Activated T-cell treated with anti-CD3 and anti-CD28 coated beads, Interleukin-2, amount 50 U/mL, for 72 hours (primary cell): Measurements from ENCODE around the gene NME4. TPM values are rescaled to one million over a fixed set of nuclear protein-coding genes. Genes with fewer than 3 reads are reported as not detected.
"Not testable (repeated sequence)": the region's sequence is repeated elsewhere in the genome, so short reads cannot be mapped to it uniquely, and the experiment has no call there.

Experiments used
- ATAC-seq, 2 donors: fragments of 150-1000 bp; cut with Tn5 transposase; replicated peaks in 1 of 2; 2 replicates each; pipeline ENCODE4 v1.10.0; 2021; ENCODE audit warnings: moderate library complexity in 2 of 2, mild to moderate bottlenecking in 1 of 2
- DNase-seq, 2 donors: peaks; one replicate each; pipeline ENCODE4 v3.0.0; 2021 to 2022; ENCODE audit warnings: mixed read lengths in 1 of 2
- H3K27ac Mint-ChIP-seq: one replicate; pipeline ENCODE4 v1.8.0; 2022; ENCODE audit warnings: mild to moderate bottlenecking, moderate library complexity, mixed read lengths
- H3K27me3 Mint-ChIP-seq: one replicate; pipeline ENCODE4 v1.8.0; 2022; ENCODE audit warnings: low read depth, mixed read lengths
- H3K36me3 Mint-ChIP-seq, 2 donors: one replicate each; pipeline ENCODE4 v1.8.0; 2022; ENCODE audit warnings: mixed read lengths in 2 of 2, mild to moderate bottlenecking in 1 of 2; ENCODE audit not compliant: insufficient read depth in 2 of 2
- H3K4me1 Mint-ChIP-seq: one replicate; pipeline ENCODE4 v1.8.0; 2022; ENCODE audit warnings: low read depth, mixed read lengths
- H3K4me3 Mint-ChIP-seq, 2 donors: one replicate each; pipeline ENCODE4 v1.8.0; 2022; ENCODE audit warnings: mild to moderate bottlenecking in 2 of 2, mixed read lengths in 2 of 2, moderate library complexity in 2 of 2
- H3K9me3 Mint-ChIP-seq, 2 donors: one replicate each; pipeline ENCODE4 v1.8.0; 2022; ENCODE audit warnings: mixed read lengths in 2 of 2
- total RNA-seq, 2 donors: library from RNA; stranded (reverse); gene quantifications; one replicate each; pipeline ENCODE4 v1.2.3, GENCODE V29; 2022

NME4 gene
- total RNA-seq, 2 donors from 2014 or later: 24.6 to 27.6 TPM

- H3K27ac Mint-ChIP-seq: no peak overlapping the region
- peak overlapping the region; percentile 90 to 95 for H3K4me3 Mint-ChIP-seq
- H3K4me1 Mint-ChIP-seq: peaks cover 28% of the 10 kb centered on the region
- no peaks in the 10 kb centered on the region for H3K9me3 Mint-ChIP-seq
- ATAC-seq (no peak), DNase-seq (no peak)
- no peaks in the 10 kb centered on the region for H3K36me3 Mint-ChIP-seq
- no peaks in the 10 kb centered on the region for H3K27me3 Mint-ChIP-seq
Measured at GRCh38 chr16:400061-400591, 3.1 kb downstream of the NME4 start.

DNA sequence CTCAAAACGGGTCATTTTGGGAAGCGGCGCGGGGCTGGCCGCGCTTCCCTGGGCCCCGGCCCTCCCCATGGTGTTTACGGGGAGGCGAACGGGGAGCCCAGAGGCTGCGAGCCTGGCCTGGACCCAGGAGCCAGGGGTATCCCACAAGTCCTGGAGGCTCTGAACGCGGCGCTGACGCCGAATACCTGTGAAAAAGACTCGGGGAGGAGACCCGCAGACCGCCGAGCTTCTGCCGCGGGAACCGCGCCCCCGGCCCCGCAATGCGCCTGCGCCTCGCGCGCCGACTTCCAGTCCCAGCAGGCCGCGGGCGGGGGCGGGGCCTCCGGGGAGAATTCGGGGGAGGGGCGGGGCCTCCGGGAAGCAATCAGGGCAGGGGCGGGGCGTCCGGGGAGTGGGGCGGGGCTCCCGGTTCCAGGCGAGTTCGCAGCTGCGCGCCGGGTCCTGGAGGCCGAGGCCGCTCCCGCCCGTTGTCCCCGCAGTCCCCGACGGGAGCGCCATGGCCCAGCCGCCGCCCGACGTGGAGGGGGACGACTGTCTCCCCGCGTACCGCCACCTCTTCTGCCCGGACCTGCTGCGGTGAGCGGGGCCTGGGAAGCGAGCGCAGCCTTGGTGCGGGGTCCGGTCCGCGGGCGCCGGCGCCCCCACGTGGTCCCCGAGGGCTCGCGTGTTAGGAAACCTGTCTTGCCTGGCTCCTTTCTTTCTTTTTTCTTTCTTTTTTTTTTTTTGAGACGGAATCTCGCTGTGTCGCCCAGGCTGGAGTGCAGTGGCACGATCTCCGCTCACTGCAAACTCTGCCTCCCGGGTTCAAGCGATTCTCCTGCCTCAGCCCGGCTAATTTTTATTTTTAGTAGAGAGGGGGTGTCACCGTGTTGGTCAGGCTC lies 4.7 kb downstream of the NME4 start, which contains the start of gene DECR2:
TSS of gene DECR2 (plus strand) at position 418 of the 881 bp plus-strand sequence. CDS start at position 497, 79 bp downstream.
- ATAC-seq (peak; percentile 85 to 89), DNase-seq (peak; percentile 95 to 97)
- peaks cover 19% of the 10 kb centered on the region for H3K4me1 Mint-ChIP-seq
- H3K4me3 Mint-ChIP-seq: peak within 1 kb of the TSS; percentile 90 to 95
- H3K27ac Mint-ChIP-seq: peak within 1 kb of the TSS; percentile 91
- no peaks in the 10 kb centered on the region for H3K9me3 Mint-ChIP-seq
- no peaks in the 10 kb centered on the region for H3K27me3 Mint-ChIP-seq
- H3K36me3 Mint-ChIP-seq: no peaks in the 10 kb centered on the region

- Mint-ChIP-seq H3K27ac (no peak overlapping the region), H3K4me1 (peaks cover 16% of the 10 kb centered on the region), H3K4me3 (no peak overlapping the region), H3K27me3 (no peaks in the 10 kb centered on the region), H3K9me3 (no peaks in the 10 kb centered on the region), H3K36me3 (no peaks in the 10 kb centered on the region)
- ATAC-seq: no peak
- DNase-seq: no peak
Measured at GRCh38 chr16:404971-405486, 8.0 kb downstream of the NME4 start.

GRCh38 chr16:405548-406506 lies 8.8 kb downstream of the NME4 start:
- DNase-seq (no peak), ATAC-seq (no peak)
- Mint-ChIP-seq H3K27me3 (no peaks in the 10 kb centered on the region), H3K4me3 (no peak overlapping the region), H3K4me1 (peaks cover 8% of the 10 kb centered on the region), H3K27ac (no peak overlapping the region), H3K9me3 (no peaks in the 10 kb centered on the region), H3K36me3 (no peaks in the 10 kb centered on the region)

DNA sequence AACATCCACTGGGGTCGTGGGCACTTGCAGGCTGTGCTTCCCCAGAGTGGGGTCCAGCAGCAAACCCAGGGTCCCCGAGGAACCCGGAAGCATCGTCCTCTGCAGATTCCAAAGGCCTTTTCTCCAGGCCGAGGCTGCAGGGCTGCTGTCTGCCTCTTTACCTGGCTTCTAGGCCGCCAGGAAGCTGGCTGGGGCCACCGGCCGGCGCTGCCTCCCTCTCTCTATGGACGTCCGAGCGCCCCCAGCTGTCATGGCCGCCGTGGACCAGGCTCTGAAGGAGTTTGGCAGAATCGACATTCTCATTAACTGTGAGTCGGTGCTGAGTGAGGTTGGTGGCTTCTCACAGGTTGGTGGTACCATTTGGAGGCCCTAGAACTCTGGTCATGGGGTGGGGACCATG lies 10.3 kb downstream of the NME4 start:
- no peaks in the 10 kb centered on the region for H3K27me3 Mint-ChIP-seq
- ATAC-seq (no peak), DNase-seq (no peak)
- H3K36me3 Mint-ChIP-seq: no peaks in the 10 kb centered on the region
- peaks cover 5% of the 10 kb centered on the region for H3K4me1 Mint-ChIP-seq
- no peak overlapping the region for H3K27ac Mint-ChIP-seq
- no peak overlapping the region for H3K4me3 Mint-ChIP-seq
- H3K9me3 Mint-ChIP-seq: no peaks in the 10 kb centered on the region

DNA sequence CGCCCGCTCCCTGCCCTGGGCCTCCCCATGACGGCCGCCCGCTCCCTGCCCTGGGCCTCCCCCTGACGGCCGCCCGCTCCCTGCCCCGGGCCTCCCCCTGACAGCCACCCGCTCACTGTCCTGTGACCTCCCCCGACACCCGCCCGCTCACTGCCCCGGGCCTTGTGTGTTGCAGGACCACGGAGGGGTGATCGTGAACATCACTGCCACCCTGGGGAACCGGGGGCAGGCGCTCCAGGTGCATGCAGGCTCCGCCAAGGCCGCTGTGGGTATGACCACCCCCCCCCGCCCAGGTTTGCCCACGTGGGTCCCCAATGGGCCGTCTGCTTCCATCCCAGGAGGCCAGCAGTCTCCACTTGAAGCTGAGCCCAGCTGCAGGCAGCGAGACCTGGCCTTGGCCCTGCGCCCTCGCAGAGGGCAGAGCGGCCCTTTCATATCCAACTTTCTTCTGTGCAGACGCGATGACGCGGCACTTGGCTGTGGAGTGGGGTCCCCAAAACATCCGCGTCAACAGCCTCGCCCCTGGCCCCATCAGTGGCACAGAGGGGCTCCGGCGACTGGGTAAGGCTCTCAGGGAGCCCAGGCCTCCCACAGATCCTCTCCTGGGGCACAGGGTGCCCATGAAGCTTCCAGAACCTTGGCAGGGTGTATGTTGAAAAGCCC lies 13.6 kb downstream of the NME4 start:
- no peak overlapping the region for H3K4me3 Mint-ChIP-seq
- no peak overlapping the region for H3K27ac Mint-ChIP-seq
- H3K9me3 Mint-ChIP-seq: no peaks in the 10 kb centered on the region
- no peaks in the 10 kb centered on the region for H3K4me1 Mint-ChIP-seq
- H3K27me3 Mint-ChIP-seq: no peaks in the 10 kb centered on the region
- no peak for ATAC-seq
- no peak for DNase-seq
- H3K36me3 Mint-ChIP-seq: no peaks in the 10 kb centered on the region

DNA sequence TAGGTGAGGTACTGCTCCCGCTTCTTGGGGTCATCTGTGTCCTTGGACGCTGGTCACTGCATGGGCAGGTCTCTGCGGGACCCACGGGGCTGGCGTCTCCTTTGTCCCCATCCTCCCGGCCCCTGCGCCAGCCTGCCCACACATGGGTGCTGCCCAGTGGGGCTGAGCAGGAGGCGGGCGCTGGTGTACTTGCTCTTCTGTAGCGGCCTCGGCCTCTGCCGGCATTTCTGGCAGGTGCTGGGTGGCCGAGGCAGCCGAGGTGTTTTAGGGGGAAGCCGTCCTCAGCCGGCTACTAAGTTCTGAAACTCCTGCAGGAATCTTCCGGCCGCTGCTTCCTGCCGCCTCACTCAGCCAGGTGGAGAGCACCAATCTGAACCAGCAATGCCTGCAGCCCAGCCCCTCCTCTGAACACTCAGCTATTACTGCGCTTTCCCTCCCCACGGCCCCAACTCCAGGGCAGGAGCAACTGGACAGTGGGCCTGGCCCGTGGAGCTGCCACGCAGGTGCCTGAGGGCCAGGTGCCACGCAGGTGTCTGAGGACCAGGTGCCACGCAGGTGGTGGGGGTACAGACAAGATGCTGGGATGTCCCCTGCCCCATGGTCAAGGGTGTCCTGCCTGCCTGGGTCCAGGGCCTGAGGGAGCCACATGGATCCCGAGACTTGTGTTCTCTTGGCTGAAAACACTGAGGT lies 14.7 kb downstream of the NME4 start:
- Mint-ChIP-seq H3K4me3 (no peak overlapping the region), H3K4me1 (no peaks in the 10 kb centered on the region), H3K36me3 (no peaks in the 10 kb centered on the region), H3K9me3 (no peaks in the 10 kb centered on the region), H3K27ac (no peak overlapping the region), H3K27me3 (no peaks in the 10 kb centered on the region)
- no peak for ATAC-seq
- DNase-seq: no peak

DNA sequence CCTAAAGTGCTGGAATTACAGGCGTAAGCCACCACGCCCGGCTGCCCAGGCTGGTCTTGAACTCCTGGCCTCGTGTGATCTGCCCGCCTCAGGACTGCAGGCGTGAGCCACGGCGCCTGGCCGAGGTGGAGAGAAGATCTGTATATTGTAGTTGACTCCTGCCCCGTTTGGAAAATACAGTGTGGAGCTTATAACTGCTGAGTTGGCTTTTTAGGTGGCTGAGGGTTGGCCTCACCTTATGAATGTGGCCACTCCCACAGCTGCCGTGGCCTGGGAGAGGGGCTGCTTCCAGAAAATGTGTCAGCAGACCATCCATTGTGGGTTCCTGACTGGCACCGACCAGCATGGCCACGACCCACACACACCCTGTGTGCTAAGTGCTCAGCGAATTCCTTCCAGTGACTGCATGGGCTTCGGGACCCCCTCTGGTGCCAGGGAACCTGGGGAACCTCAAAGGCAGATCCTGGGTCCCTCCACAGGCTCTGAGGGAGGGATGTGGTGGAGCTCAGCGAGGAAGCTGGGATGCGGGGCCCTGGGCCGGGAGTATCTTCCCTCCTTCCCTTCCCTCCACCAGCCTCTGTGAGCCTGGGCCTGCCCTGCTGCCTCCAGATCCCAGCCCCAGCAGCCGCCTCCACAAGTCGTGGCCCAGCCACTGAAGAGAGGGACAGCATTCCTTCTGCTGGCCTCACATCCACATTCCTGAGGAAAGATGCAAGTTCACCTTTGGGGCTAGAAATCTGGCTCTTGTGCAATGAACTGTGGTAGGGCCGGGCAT lies 17.6 kb downstream of the NME4 start:
- Mint-ChIP-seq H3K36me3 (no peaks in the 10 kb centered on the region), H3K27me3 (no peaks in the 10 kb centered on the region), H3K4me1 (no peaks in the 10 kb centered on the region), H3K9me3 (no peaks in the 10 kb centered on the region), H3K27ac (no peak overlapping the region), H3K4me3 (no peak overlapping the region)
- ATAC-seq (no peak), DNase-seq (no peak)

GRCh38 chr16:415170-415498 lies 18.1 kb downstream of the NME4 start:
- H3K4me1 Mint-ChIP-seq, H3K4me3 Mint-ChIP-seq, H3K36me3 Mint-ChIP-seq, H3K27ac Mint-ChIP-seq, H3K27me3 Mint-ChIP-seq, ATAC-seq, H3K9me3 Mint-ChIP-seq, DNase-seq: not testable (repeated sequence)

- H3K36me3 Mint-ChIP-seq, DNase-seq, ATAC-seq, H3K27ac Mint-ChIP-seq, H3K4me3 Mint-ChIP-seq, H3K9me3 Mint-ChIP-seq: not testable (repeated sequence)
- Mint-ChIP-seq H3K4me1 (peaks cover 13% of the 10 kb centered on the region), H3K27me3 (peaks cover 15% of the 10 kb centered on the region)
Measured at GRCh38 chr16:422179-422578, 25.2 kb downstream of the NME4 start.

- Mint-ChIP-seq H3K27ac (no peak overlapping the region), H3K9me3 (no peaks in the 10 kb centered on the region), H3K36me3 (peaks cover 0 to 1% of the 10 kb centered on the region in 2 donors)
Measured at GRCh38 chr16:424033-424622, 27.1 kb downstream of the NME4 start.

More at GRCh38 chr16:424033-424622, 27.1 kb downstream of the NME4 start:
- Mint-ChIP-seq H3K27me3 (peaks cover 15% of the 10 kb centered on the region), H3K4me1 (peaks cover 33% of the 10 kb centered on the region), H3K4me3 (peak overlapping the region; percentile 86 to 88)
- DNase-seq (no peak), ATAC-seq (no peak)
